ENCODE data around the gene UNC119B. TPM values are rescaled to one million over a fixed set of nuclear protein-coding genes. Genes with fewer than 3 reads are reported as not detected.

The UNC119B gene
- total and polyA plus RNA-seq, 4 donors: 3.8 to 24.8 (median 11.8) TPM

DNA sequence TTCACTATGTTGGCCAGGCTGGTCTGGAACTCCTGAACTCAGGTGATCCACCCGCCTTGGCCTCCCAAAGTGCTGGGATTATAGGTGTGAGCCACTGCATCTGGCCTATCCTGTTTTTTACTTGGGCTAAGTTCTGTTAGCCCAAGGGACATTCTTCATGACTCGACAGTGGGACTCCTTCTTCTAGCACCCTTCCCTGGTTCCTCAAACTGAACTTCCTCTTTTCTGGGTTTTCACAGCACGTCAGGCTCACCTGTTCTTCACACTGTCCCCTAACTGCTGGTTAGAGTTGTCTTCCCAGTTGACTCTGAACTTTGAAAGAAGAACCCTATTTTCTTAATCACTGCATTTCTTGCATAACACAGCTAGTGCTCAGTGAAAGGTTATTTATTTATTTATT, 47.4 kb upstream of the UNC119B start:
- no peaks in the 10 kb centered on the region for H3K36me3 ChIP-seq (ENCODE audit: control insufficient read depth in 4 of 4, insufficient read depth in 3 of 4, low read depth in 1 of 4, low read length in 3 of 4)
- H3K27ac ChIP-seq (ENCODE audit: low read depth in 1 of 2, low read length in 2 of 2): no peak overlapping the region
- no peak for TF ChIP-seq MAX (IDR thresholded peaks at IDR 0.05)
- TF ChIP-seq FOXA2 (IDR thresholded peaks at IDR 0.05): no peak
- no peak for TF ChIP-seq FOXA1 (IDR thresholded peaks at IDR 0.05)
- TF ChIP-seq JUND (IDR thresholded peaks at IDR 0.05): no peak
- TF ChIP-seq RXRA (IDR thresholded peaks at IDR 0.05): no peak
- TF ChIP-seq, protein P1, sequence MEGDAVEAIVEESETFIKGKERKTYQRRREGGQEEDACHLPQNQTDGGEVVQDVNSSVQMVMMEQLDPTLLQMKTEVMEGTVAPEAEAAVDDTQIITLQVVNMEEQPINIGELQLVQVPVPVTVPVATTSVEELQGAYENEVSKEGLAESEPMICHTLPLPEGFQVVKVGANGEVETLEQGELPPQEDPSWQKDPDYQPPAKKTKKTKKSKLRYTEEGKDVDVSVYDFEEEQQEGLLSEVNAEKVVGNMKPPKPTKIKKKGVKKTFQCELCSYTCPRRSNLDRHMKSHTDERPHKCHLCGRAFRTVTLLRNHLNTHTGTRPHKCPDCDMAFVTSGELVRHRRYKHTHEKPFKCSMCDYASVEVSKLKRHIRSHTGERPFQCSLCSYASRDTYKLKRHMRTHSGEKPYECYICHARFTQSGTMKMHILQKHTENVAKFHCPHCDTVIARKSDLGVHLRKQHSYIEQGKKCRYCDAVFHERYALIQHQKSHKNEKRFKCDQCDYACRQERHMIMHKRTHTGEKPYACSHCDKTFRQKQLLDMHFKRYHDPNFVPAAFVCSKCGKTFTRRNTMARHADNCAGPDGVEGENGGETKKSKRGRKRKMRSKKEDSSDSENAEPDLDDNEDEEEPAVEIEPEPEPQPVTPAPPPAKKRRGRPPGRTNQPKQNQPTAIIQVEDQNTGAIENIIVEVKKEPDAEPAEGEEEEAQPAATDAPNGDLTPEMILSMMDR (IDR thresholded peaks at IDR 0.05; ENCODE audit: low read depth, low read length, missing input control): no peak
- TF ChIP-seq EGR1 (IDR thresholded peaks at IDR 0.05; ENCODE audit: low read depth in 2 of 2): no peak
- TF ChIP-seq, protein P2, sequence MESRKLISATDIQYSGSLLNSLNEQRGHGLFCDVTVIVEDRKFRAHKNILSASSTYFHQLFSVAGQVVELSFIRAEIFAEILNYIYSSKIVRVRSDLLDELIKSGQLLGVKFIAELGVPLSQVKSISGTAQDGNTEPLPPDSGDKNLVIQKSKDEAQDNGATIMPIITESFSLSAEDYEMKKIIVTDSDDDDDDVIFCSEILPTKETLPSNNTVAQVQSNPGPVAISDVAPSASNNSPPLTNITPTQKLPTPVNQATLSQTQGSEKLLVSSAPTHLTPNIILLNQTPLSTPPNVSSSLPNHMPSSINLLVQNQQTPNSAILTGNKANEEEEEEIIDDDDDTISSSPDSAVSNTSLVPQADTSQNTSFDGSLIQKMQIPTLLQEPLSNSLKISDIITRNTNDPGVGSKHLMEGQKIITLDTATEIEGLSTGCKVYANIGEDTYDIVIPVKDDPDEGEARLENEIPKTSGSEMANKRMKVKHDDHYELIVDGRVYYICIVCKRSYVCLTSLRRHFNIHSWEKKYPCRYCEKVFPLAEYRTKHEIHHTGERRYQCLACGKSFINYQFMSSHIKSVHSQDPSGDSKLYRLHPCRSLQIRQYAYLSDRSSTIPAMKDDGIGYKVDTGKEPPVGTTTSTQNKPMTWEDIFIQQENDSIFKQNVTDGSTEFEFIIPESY (IDR thresholded peaks at IDR 0.05): no peak
- no peak for TF ChIP-seq HNF4G (IDR thresholded peaks at IDR 0.05)
- TF ChIP-seq SP1 (IDR thresholded peaks at IDR 0.05): no peak
- TF ChIP-seq TAF1 (conservative IDR thresholded peaks at IDR 0.05): no peak
- no peak for TF ChIP-seq YY1 (IDR thresholded peaks at IDR 0.05)
- TF ChIP-seq REST (IDR thresholded peaks at IDR 0.05): no peak
- no peak for TF ChIP-seq HNF4A (conservative IDR thresholded peaks at IDR 0.05)
- no peak for TF ChIP-seq GABPA (IDR thresholded peaks at IDR 0.05 in 1 of 2, conservative IDR thresholded peaks at IDR 0.05 in 1 of 2)
- 81% methylated on average over 3 of the region's 3 CpGs for WGBS
- no peaks in the 10 kb centered on the region for H3K9me3 ChIP-seq (ENCODE audit: control insufficient read depth in 4 of 4, low read length in 3 of 4)
- H3K9ac ChIP-seq (ENCODE audit: low read depth in 1 of 2, low read length in 2 of 2): no peak overlapping the region
- no peaks in the 10 kb centered on the region for H3K27me3 ChIP-seq (ENCODE audit: control insufficient read depth in 4 of 4, insufficient read depth in 4 of 4, low read length in 3 of 4)
- DNase-seq (ENCODE audit: low spot score): no peak
- no peak overlapping the region for H3K4me3 ChIP-seq (ENCODE audit: low read depth in 1 of 3, low read length in 3 of 3)
- H3K4me1 ChIP-seq (ENCODE audit: control insufficient read depth in 4 of 4, insufficient read depth in 4 of 4, low read length in 3 of 4): no peaks in the 10 kb centered on the region

GRCh38 chr12:120663741-120664140, 46.5 kb upstream of the UNC119B start:
- Histone ChIP-seq H3K9ac (ENCODE audit: low read depth in 1 of 2, low read length in 2 of 2) (no peak overlapping the region), H3K27ac (ENCODE audit: low read depth in 1 of 2, low read length in 2 of 2) (no peak overlapping the region), H3K27me3 (ENCODE audit: control insufficient read depth in 4 of 4, insufficient read depth in 4 of 4, low read length in 3 of 4) (no peaks in the 10 kb centered on the region), H3K4me3 (ENCODE audit: low read depth in 1 of 3, low read length in 3 of 3) (no peak overlapping the region), H3K4me1 (ENCODE audit: control insufficient read depth in 4 of 4, insufficient read depth in 4 of 4, low read length in 3 of 4) (no peaks in the 10 kb centered on the region), H3K36me3 (ENCODE audit: control insufficient read depth in 4 of 4, insufficient read depth in 3 of 4, low read depth in 1 of 4, low read length in 3 of 4) (no peaks in the 10 kb centered on the region), H3K9me3 (ENCODE audit: control insufficient read depth in 4 of 4, low read length in 3 of 4) (no peaks in the 10 kb centered on the region)
- no peak for TF ChIP-seq TAF1 (conservative IDR thresholded peaks at IDR 0.05)
- DNase-seq (ENCODE audit: low spot score): no peak
- 79% methylated on average over 5 of the region's 5 CpGs for WGBS

Measured in liver (tissue), 9 donors.